ENCODE data around the gene CTTNBP2.

Gene CTTNBP2

DNA sequence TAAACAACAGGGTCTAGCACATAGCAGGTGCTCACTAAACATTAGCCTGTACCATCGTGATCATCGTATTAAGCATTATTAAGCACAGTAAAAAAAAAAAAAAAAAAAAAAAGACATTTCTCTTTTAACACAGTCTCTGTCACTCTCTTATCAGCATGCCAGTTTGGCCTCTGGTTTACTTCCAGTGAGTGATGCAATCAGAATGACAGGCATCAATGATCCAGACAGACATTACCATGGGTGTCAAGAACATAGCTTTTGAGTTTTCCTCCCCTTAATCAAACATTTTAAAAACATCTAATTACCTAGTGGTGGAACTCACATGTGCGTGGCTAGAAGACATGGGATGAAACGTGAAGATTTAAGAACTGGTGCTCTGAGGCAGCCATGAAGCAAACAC, 115.8 kb downstream of the CTTNBP2 start:
- TF ChIP-seq POLR2AphosphoS5 (IDR thresholded peaks at IDR 0.05; ENCODE audit: low read depth, low read length) (no peak), POLR2A (IDR thresholded peaks at IDR 0.05; ENCODE audit: low read depth, low read length) (no peak), TAF1 (IDR thresholded peaks at IDR 0.05; ENCODE audit: borderline replicate concordance, low read depth, low read length) (no peak)
- FAIRE-seq (no peak), DNase-seq (ENCODE audit: insufficient read length) (no peak)

DNA sequence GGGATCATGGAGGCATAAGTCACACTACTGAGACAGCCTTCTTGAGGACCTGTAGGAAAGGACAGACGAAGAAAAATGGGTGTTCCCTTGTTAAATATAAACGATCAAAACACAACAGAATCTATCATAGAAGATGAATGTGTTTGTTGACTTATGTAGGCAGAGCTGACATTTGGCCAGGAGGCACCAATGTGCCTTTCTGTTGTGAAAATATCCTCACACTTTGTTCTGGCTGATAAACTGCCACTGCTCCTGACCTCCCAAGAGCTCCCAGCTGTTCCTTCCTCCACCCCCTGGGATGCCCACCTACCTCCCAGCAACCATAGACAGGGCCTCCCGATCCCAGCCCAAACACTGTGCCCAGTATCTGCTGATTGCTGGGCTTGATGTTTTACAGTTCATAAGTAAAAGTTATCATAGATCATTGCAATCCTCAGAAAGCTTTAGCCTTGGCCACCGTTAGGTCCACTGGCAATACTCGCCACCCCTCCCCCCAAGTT, 116.6 kb downstream of the CTTNBP2 start:
- FAIRE-seq (no peak), DNase-seq (ENCODE audit: insufficient read length) (no peak)
- no peak for TF ChIP-seq POLR2A (IDR thresholded peaks at IDR 0.05; ENCODE audit: low read depth, low read length)
- TF ChIP-seq TAF1 (IDR thresholded peaks at IDR 0.05; ENCODE audit: borderline replicate concordance, low read depth, low read length), result no peak
- no peak for TF ChIP-seq POLR2AphosphoS5 (IDR thresholded peaks at IDR 0.05; ENCODE audit: low read depth, low read length)

DNA sequence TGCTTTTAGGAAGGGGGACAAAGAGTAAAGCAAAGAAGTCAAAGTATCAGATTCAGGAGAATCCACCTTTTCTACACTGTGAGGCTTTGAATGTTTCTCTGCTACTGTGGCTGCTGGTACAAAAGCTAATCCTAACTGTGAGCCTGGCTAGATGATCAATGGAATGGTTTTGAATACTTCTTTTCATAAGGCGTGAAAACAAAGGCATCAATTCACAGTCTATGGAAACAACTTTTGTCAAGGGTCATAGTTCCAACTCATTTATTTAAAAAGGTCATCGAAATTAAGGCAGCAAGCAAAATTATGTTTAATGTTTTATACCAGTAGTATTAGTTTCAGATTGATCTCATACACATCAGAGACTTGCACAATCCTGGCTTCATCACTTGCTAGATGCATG, 118.1 kb downstream of the CTTNBP2 start:
- no peak for TF ChIP-seq POLR2A (IDR thresholded peaks at IDR 0.05; ENCODE audit: low read depth, low read length)
- no peak for TF ChIP-seq POLR2AphosphoS5 (IDR thresholded peaks at IDR 0.05; ENCODE audit: low read depth, low read length)
- TF ChIP-seq TAF1 (IDR thresholded peaks at IDR 0.05; ENCODE audit: borderline replicate concordance, low read depth, low read length), result no peak
- FAIRE-seq, result no peak
- DNase-seq (ENCODE audit: insufficient read length), result no peak

DNA sequence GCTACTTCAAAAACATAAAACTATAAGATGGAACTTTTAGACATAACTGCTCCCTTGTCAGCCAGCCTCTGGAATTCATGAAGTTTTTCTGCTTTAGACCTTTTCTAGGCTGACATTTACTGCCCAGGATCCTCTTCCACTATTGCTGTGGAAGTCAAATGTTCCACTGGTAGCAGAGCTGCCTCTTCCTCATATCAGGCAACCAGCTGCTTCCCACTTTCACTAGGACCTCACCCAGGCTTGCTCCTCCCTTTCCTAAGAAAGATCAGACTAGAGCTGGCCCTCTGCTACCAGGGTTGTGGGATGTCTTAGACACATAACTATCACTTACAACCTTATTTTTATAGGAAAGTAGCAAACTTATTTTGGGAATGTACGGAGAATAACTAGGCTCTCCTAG, 121.5 kb downstream of the CTTNBP2 start:
- FAIRE-seq (no peak), DNase-seq (ENCODE audit: insufficient read length) (no peak)
- TF ChIP-seq TAF1 (IDR thresholded peaks at IDR 0.05; ENCODE audit: borderline replicate concordance, low read depth, low read length) (no peak), POLR2A (IDR thresholded peaks at IDR 0.05; ENCODE audit: low read depth, low read length) (no peak), POLR2AphosphoS5 (IDR thresholded peaks at IDR 0.05; ENCODE audit: low read depth, low read length) (no peak)

DNA sequence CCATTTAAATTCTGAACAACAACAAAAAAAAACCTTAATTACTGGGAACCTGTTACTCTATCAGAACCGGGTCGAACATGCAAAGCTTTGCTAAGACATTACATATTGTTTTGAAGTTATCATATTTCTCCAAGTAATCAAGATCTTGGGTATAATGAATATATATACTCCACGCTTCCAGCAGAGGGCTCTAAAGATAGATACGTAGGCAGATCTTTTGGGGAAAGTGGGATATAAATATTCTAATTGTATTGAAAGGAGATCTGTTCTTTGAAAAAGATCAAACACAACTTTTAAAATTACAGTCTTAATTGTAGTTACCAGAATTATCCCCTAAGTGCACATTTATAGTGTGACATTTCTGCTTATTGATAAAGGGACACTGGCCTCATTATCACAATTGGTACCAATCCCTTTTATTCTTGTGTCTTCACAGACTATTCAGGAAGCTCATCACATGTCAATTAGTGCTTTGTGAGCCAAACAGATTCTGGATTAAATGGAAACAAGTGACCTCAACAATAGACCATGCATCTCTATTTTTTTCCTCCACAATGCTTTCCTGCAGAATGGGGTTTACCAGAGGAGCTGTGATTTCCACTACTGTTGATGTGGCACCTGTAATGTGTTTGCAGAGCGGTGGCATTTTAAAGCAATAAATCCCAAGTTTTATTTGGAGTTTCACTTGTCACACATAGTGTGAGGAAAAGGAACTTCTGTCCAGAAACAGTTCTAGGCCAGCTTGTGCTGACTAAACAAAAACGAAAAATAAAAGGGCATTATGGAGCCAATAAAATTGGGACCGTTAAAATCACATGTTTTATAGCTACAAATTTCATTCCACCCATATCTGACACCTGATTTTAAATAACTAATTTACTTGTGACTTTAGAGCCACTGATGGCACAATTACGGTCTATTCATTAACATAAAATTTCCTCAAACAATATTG, 122.4 kb downstream of the CTTNBP2 start:
- no peak for TF ChIP-seq POLR2AphosphoS5 (IDR thresholded peaks at IDR 0.05; ENCODE audit: low read depth, low read length)
- no peak for TF ChIP-seq TAF1 (IDR thresholded peaks at IDR 0.05; ENCODE audit: borderline replicate concordance, low read depth, low read length)
- no peak for TF ChIP-seq POLR2A (IDR thresholded peaks at IDR 0.05; ENCODE audit: low read depth, low read length)
- no peak for DNase-seq (ENCODE audit: insufficient read length)
- FAIRE-seq, result peak; percentile 60

DNA sequence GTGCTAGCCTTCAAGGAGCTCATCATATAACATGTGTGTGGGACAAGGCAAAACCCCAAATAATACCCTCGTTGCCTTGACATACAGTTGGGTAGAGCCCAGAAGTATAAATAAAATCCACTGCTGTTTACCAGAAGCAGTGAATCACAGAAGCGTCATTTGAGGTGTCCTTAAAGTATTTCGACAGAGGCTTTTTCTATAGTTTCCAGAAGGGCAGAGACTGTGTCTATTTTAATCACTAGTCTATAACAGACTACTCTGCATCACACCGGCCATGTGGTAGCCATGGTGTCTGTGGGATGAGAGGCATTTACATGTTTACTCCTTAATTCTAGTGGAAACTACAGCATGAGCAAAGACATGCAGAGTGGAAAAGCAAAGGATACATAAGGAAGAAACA, 131.3 kb downstream of the CTTNBP2 start:
- FAIRE-seq, result no peak
- no peak for TF ChIP-seq TAF1 (IDR thresholded peaks at IDR 0.05; ENCODE audit: borderline replicate concordance, low read depth, low read length)
- no peak for TF ChIP-seq POLR2AphosphoS5 (IDR thresholded peaks at IDR 0.05; ENCODE audit: low read depth, low read length)
- TF ChIP-seq POLR2A (IDR thresholded peaks at IDR 0.05; ENCODE audit: low read depth, low read length), result no peak
- DNase-seq (ENCODE audit: insufficient read length), result no peak

DNA sequence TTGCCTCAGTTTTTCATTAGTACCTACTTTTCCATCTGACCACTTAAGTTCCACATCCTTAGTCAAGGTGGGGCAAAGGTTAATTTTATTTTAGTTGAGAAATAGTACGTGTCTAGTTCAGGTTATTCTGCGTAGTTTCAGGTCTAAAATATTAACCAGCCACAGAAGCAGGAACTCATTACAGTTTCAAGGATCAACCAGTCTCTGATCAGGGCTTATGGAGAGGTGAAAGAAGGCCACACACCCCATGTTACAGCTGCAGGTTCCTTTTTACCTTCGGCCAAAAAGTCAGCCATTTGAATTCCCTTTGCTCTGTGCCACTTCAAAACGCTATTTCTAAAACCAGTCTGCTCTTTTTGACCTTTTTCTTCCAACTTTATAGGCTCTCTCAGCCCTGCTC, 134.2 kb downstream of the CTTNBP2 start:
- FAIRE-seq (no peak), DNase-seq (ENCODE audit: insufficient read length) (no peak)
- no peak for TF ChIP-seq POLR2A (IDR thresholded peaks at IDR 0.05; ENCODE audit: low read depth, low read length)
- TF ChIP-seq TAF1 (IDR thresholded peaks at IDR 0.05; ENCODE audit: borderline replicate concordance, low read depth, low read length), result no peak

DNA sequence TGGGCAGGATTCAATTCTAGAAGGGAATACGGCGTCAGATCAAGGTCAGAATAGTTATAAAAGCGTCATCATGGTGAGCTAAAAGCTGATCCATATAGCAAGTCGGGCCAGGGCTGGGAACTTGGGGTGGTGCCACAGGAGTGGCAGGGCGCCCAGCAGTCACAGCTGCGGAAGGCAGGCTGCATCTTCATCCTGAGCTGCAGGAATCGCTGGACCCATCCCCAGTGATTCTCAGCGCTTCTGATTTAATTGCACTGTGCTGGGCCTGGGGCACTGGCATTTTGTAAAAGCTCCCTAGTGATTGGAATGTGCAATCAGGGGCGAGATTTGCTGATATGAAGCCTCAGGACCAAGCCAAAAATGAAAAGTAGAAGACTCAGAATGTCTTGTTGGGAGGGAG, 135.3 kb downstream of the CTTNBP2 start:
- DNase-seq (ENCODE audit: insufficient read length), result no peak
- FAIRE-seq, result no peak
- TF ChIP-seq POLR2AphosphoS5 (IDR thresholded peaks at IDR 0.05; ENCODE audit: low read depth, low read length), result no peak
- TF ChIP-seq TAF1 (IDR thresholded peaks at IDR 0.05; ENCODE audit: borderline replicate concordance, low read depth, low read length), result no peak
- no peak for TF ChIP-seq POLR2A (IDR thresholded peaks at IDR 0.05; ENCODE audit: low read depth, low read length)

DNA sequence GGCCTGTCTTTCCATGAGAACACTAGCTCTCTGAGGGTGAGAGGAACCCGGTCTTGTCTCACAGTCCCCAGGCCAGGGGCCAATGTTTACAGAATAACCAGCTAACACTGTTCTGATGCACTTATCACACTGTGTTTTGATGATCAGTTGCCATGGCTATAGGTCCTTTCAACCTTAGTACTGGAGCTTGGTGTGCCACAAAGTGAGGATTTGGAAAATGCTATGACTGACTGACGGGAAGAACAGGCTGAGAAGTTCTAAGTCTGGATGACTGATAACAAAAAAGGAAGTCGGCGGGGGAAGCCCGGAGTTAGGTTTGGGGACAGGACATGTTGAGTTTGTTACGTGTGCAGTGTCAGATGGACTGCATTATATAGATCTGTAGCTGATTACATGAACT, 141.8 kb downstream of the CTTNBP2 start:
- DNase-seq (ENCODE audit: insufficient read length) (peak; percentile 13), FAIRE-seq (peak; percentile 68)
- TF ChIP-seq POLR2A (IDR thresholded peaks at IDR 0.05; ENCODE audit: low read depth, low read length) (no peak), POLR2AphosphoS5 (IDR thresholded peaks at IDR 0.05; ENCODE audit: low read depth, low read length) (no peak), TAF1 (IDR thresholded peaks at IDR 0.05; ENCODE audit: borderline replicate concordance, low read depth, low read length) (no peak)

DNA sequence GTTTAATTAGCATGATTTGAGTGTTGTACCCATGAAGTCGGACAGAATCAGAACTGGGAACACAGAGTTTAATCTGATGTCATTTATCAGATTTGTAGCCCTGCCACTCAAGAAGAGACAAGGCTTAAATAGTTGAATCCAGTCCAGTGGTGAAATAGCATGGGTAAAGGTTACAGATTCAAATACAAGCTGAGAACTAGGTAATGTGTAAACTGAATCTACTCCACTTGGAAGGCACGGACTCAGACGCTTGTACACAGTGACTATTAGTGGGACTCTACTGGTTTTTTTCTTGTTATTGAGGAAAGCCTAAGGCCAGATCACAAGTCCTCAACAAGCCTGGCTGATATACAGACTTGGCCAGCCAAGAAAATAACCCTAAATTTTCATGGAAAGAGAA, 142.9 kb downstream of the CTTNBP2 start:
- TF ChIP-seq TAF1 (IDR thresholded peaks at IDR 0.05; ENCODE audit: borderline replicate concordance, low read depth, low read length), result no peak
- TF ChIP-seq POLR2AphosphoS5 (IDR thresholded peaks at IDR 0.05; ENCODE audit: low read depth, low read length), result no peak
- no peak for TF ChIP-seq POLR2A (IDR thresholded peaks at IDR 0.05; ENCODE audit: low read depth, low read length)
- DNase-seq (ENCODE audit: insufficient read length) (no peak), FAIRE-seq (no peak)

DNA sequence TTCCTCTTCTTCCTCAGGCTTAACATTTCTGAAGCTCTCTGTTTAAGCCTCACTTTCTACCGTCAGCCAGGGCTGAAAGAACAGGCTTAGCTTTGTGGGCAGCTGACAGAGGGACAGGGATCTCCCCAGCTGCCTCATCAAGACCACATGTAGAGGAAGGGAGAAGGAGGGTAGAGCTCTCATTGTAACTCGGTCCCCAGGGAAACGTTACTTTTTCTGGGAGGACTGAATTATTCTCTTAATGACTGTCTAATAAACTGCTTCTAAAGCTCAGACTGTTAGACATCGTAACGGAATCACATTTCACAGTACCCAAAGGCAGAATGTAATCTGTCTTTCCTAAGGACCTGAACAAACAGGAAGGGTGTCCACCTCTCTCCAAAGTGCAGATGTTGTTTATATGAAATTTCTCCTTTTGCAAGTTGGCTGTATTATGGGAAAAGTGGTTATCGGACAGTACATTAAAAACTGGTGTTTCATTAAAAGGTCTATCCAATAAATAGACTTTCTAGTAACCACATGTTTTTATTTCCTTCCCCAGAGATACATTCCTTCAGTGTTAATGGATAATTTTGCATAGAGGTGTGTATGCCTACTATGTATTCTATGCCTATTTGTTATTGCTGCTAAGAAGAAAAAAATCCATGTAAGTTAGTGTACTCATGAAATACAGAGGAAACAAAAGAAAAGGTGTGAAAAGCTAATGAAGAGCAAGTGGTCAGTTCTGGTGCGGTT, 144.2 kb downstream of the CTTNBP2 start:
- FAIRE-seq, result peak; percentile 36
- no peak for DNase-seq (ENCODE audit: insufficient read length)
- TF ChIP-seq TAF1 (IDR thresholded peaks at IDR 0.05; ENCODE audit: borderline replicate concordance, low read depth, low read length), result no peak
- TF ChIP-seq POLR2A (IDR thresholded peaks at IDR 0.05; ENCODE audit: low read depth, low read length), result no peak
- no peak for TF ChIP-seq POLR2AphosphoS5 (IDR thresholded peaks at IDR 0.05; ENCODE audit: low read depth, low read length)

Data from GM12892 (cell line).